ENCODE data around the gene CBFA2T2. TPM values are rescaled to one million over a fixed set of nuclear protein-coding genes. Genes with fewer than 3 reads are reported as not detected.

The CBFA2T2 gene
- total and polyA plus RNA-seq, 10 of the 15 experiments (the other 5 are each of a cell fraction or from before 2014, with no cell fraction given) = 0.61 to 8.6 (median 5.5) TPM

DNA sequence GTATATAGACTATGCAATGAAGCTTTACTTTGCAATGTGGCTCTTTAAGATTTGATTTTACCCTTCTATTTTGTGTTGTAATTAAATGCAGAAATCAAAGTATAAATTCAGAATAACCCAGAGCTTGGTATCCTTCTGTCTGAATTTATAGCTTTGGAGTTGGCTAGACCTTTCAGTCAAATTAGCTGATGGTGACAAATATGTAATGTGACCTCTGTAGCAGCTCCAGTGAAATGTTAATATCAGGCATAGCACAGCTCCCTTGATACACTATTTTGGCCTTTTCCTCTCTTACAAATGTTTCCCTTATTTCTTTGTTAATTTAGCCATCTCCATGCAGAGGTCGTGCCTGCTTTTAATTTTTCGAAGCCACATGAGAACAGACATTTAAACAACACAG, 11.1 kb downstream of the CBFA2T2 start:
- Histone ChIP-seq H2AFZ (ENCODE audit: control insufficient read depth, low read depth, low read length) (no peak overlapping the region), H3K79me2 (ENCODE audit: control insufficient read depth, insufficient read depth, low read length) (no peaks in the 10 kb centered on the region; the same call in 1 of the 2 replicates), H3K4me3 (no peak overlapping the region), H3K4me1 (ENCODE audit: control insufficient read depth, insufficient read depth, low read length) (peaks cover 5% of the 10 kb centered on the region), H3K27me3 (replicated peaks in 1 of 2; ENCODE audit: control insufficient read depth in 2 of 2, insufficient read depth in 2 of 2, low read length in 1 of 2) (no peaks in the 10 kb centered on the region), H3K9ac (ENCODE audit: control insufficient read depth, insufficient read depth, low read length) (no peak overlapping the region), H3K27ac (ENCODE audit: control insufficient read depth, insufficient read depth) (no peak overlapping the region), H3K9me3 (replicated peaks; ENCODE audit: control insufficient read depth, insufficient read depth, low read length) (no peaks in the 10 kb centered on the region), H3K36me3 (ENCODE audit: control insufficient read depth in 2 of 2, insufficient read depth in 2 of 2, low read length in 1 of 2) (no peaks in the 10 kb centered on the region), H4K20me1 (ENCODE audit: control insufficient read depth, insufficient read depth) (no peaks in the 10 kb centered on the region), H3K4me2 (ENCODE audit: control insufficient read depth, insufficient read depth) (no peak overlapping the region)
- POLR2A ChIA-PET = interaction anchor here (0.5 to 0.8 kb wide), 5 partner anchors 11 to 723 kb away, joined by 3 to 10 read pairs (median 5); partner anchors contain the start of gene CBFA2T2
- SMC1A ChIA-PET (ENCODE audit: uncharacterized antibody, unreplicated experiment) = interaction anchor here (0.9 to 1.4 kb wide), 4 partner anchors 11 to 77 kb away, joined by 3 to 6 read pairs (median 4); partner anchors contain the start of gene CBFA2T2
- TF ChIP-seq POLR2AphosphoS2 (IDR thresholded peaks at IDR 0.05; ENCODE audit: low read depth, low read length) (no peak), PAX8 (IDR thresholded peaks at IDR 0.05) (no peak), POLR2A (IDR thresholded peaks at IDR 0.05; ENCODE audit: low read depth, low read length) (no peak)
- TF ChIP-seq, protein P1, sequence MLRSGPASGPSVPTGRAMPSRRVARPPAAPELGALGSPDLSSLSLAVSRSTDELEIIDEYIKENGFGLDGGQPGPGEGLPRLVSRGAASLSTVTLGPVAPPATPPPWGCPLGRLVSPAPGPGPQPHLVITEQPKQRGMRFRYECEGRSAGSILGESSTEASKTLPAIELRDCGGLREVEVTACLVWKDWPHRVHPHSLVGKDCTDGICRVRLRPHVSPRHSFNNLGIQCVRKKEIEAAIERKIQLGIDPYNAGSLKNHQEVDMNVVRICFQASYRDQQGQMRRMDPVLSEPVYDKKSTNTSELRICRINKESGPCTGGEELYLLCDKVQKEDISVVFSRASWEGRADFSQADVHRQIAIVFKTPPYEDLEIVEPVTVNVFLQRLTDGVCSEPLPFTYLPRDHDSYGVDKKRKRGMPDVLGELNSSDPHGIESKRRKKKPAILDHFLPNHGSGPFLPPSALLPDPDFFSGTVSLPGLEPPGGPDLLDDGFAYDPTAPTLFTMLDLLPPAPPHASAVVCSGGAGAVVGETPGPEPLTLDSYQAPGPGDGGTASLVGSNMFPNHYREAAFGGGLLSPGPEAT (IDR thresholded peaks at IDR 0.05; ENCODE audit: low read depth) = no peak
- in situ Hi-C loops (cut with MboI) = no loop called here
- DNase-seq (ENCODE audit: low read depth, low spot score) (no peak), FAIRE-seq (no peak), ATAC-seq (no peak)
- CTCF ChIA-PET = interaction anchor here (0.6 to 1.6 kb wide), 5 partner anchors 11 to 153 kb away, joined by 3 to 8 read pairs (median 3); partner anchors contain the start of gene CBFA2T2
- 96% methylated on average over 2 of the region's 2 CpGs for WGBS (ENCODE audit: insufficient coverage, insufficient replicate concordance, low lambda C conversion rate, missing lambda C conversion rate)
- BruUV-seq (replicated peaks) = TSS peak; percentile 39
- intact Hi-C loops (cut with micrococcal nuclease; ENCODE audit: unreplicated experiment) = no loop called here
- RAD21 ChIA-PET (ENCODE audit: unreplicated experiment) = interaction anchor here (0.5 to 1.6 kb wide), 4 partner anchors 54 to 152 kb away, joined by 3 to 5 read pairs (median 3); no protein-coding TSS in a partner anchor

DNA sequence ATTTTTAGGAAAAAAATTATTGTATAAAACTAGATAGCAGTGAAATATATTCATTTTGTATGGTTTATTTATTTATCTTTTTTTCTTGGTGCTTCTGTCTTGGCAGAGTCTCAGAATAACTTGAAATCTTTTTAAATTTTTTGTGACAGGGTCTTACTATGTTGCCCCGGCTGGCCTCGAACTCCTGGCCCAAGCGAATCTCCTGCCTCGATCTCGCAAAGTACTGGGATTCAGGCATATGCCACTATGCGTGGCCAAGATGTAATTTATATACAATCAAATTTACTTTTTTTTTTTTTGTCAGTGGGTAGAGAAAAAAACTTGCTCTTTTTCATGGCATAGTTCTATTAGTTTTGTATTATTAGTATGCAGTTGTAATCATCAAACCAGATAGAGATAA, 13.7 kb downstream of the CBFA2T2 start:
- intact Hi-C loops (cut with micrococcal nuclease; ENCODE audit: unreplicated experiment) (no loop called here), in situ Hi-C loops (cut with MboI) (no loop called here)
- CTCF ChIA-PET = interaction anchor here (1.1 kb wide), 1 partner anchor 9 kb away, joined by 5 read pairs; no protein-coding TSS in a partner anchor
- no peaks in the 10 kb centered on the region; the same call in 1 of the 2 replicates for H3K79me2 ChIP-seq (ENCODE audit: control insufficient read depth, insufficient read depth, low read length)
- no peaks in the 10 kb centered on the region for H3K9me3 ChIP-seq (replicated peaks; ENCODE audit: control insufficient read depth, insufficient read depth, low read length)
- H3K9ac ChIP-seq (ENCODE audit: control insufficient read depth, insufficient read depth, low read length) = no peak overlapping the region
- POLR2A ChIA-PET = interaction anchor here (0.6 to 0.7 kb wide), 3 partner anchors 16 to 87 kb away, joined by 3 to 5 read pairs (median 4); no protein-coding TSS in a partner anchor
- no peak overlapping the region for H3K27ac ChIP-seq (ENCODE audit: control insufficient read depth, insufficient read depth)
- H3K4me2 ChIP-seq (ENCODE audit: control insufficient read depth, insufficient read depth) = no peak overlapping the region
- no peaks in the 10 kb centered on the region for H4K20me1 ChIP-seq (ENCODE audit: control insufficient read depth, insufficient read depth)
- no peak overlapping the region for H2AFZ ChIP-seq (ENCODE audit: control insufficient read depth, low read depth, low read length)
- ATAC-seq = no peak
- no peak for DNase-seq (ENCODE audit: low read depth, low spot score)
- no peaks in the 10 kb centered on the region for H3K27me3 ChIP-seq (replicated peaks in 1 of 2; ENCODE audit: control insufficient read depth in 2 of 2, insufficient read depth in 2 of 2, low read length in 1 of 2)
- H3K36me3 ChIP-seq (ENCODE audit: control insufficient read depth in 2 of 2, insufficient read depth in 2 of 2, low read length in 1 of 2) = no peaks in the 10 kb centered on the region
- RAD21 ChIA-PET (ENCODE audit: unreplicated experiment) = interaction anchor here (0.6 to 0.7 kb wide), 2 partner anchors 453 to 814 kb away, joined by 3 to 7 read pairs; no protein-coding TSS in a partner anchor
- WGBS (ENCODE audit: insufficient coverage, insufficient replicate concordance, low lambda C conversion rate, missing lambda C conversion rate) = over 99% methylated on average over 6 of the region's 6 CpGs
- FAIRE-seq = no peak
- BruUV-seq (replicated peaks) = no TSS peak
- no peak overlapping the region for H3K4me3 ChIP-seq
- SMC1A ChIA-PET (ENCODE audit: uncharacterized antibody, unreplicated experiment) = interaction anchor here (0.6 kb wide), 1 partner anchor 24 kb away, joined by 3 read pairs; no protein-coding TSS in a partner anchor
- H3K4me1 ChIP-seq (ENCODE audit: control insufficient read depth, insufficient read depth, low read length) = peaks cover 5% of the 10 kb centered on the region; the same call in 1 of the 2 replicates
- TF ChIP-seq BCL11A (IDR thresholded peaks at IDR 0.05; ENCODE audit: low read depth, low read length) (no peak), RBBP5 (conservative IDR thresholded peaks at IDR 0.05) (no peak), CHD2 (IDR thresholded peaks at IDR 0.05; ENCODE audit: borderline replicate concordance, low read depth, low read length) (no peak), LARP7 (IDR thresholded peaks at IDR 0.05) (no peak), NRF1 (conservative IDR thresholded peaks at IDR 0.05; ENCODE audit: low read depth, low read length) (no peak)
